Measurements from ENCODE around the gene AKR7A3.

- no peak for TF ChIP-seq CTCF (IDR thresholded peaks at IDR 0.05)
- TF ChIP-seq EP300 (IDR thresholded peaks at IDR 0.05), result no peak
- TF ChIP-seq POLR2A (IDR thresholded peaks at IDR 0.05), result no peak
These were observed 18.4 kb upstream of the AKR7A3 start for GRCh38 chr1:19306941-19307340.

Measured in ovary (tissue), 3 donors.